ENCODE results near the gene RPS19. TPM values are rescaled to one million over a fixed set of nuclear protein-coding genes. Genes with fewer than 3 reads are reported as not detected.
"Not testable (repeated sequence)": the region's sequence is repeated elsewhere in the genome, so short reads cannot be mapped to it uniquely, and the experiment has no call there.

RPS19 gene
- total and polyA plus RNA-seq, 4 donors: 1,039 to 4,419 (median 1,839) TPM

DNA sequence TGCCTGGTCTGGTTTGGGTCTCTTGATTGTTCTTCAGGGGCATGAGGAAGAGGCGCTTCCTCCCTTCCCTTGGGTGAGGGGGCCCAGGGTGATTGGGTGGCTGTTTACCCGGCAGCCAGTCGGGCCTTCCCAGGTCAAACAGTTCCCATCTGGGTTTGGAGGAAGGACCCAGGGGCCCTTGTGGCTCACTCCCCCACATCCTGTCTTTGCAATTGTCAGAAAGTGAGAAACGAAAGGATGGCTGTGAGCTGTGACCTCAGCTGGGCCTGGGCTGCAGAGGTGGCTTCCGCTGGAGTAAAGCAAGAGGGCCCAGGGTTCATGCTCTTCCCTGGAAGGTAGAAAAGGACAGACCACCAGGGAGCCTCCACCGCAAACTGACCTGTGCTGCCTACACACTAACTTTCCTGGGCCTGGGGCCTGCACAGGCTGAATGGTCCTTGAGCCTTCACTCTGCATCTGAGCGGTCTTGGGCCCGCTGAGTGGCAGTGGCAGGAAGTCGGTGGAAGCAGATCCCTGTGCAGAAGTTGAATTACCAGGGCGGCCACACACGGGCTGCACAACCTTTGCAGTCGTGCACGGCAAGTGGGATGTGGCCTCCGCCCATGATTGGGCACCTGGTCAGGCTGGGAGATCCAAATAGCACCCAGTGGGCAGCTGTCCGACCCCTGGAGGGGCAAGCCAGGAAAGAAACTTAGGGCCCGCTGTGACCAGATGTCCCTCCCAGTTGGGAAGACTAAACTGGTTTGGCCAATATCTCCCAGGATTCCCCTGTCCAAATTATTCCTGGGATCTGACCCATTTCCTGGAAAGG, 11.7 kb downstream of the RPS19 start:
- ATAC-seq (ENCODE audit: insufficient read depth, low FRiP score): no peak
- no peaks in the 10 kb centered on the region for H3K4me1 ChIP-seq (ENCODE audit: control insufficient read depth in 5 of 5, insufficient read depth in 5 of 5, low read length in 5 of 5)
- WGBS, 2 donors: 34 to 53% methylated on average over 16 of the region's 16 CpGs
- H3K27me3 ChIP-seq (ENCODE audit: control insufficient read depth in 3 of 3, insufficient read depth in 3 of 3, low read length in 2 of 3): no peaks in the 10 kb centered on the region
- H3K27ac ChIP-seq (ENCODE audit: low read depth in 1 of 2, low read length in 1 of 2): peak overlapping the region; percentile 3 to 30
- peaks cover 7 to 33% (median 13%) of the 10 kb centered on the region in 4 donors for H3K36me3 ChIP-seq (ENCODE audit: control insufficient read depth in 4 of 4, insufficient read depth in 4 of 4, low read length in 4 of 4)
- no peaks in the 10 kb centered on the region for H3K9me3 ChIP-seq (ENCODE audit: control insufficient read depth in 4 of 4, insufficient read depth in 3 of 4, low read length in 3 of 4)
- no peak overlapping the region for H3K4me3 ChIP-seq
- TF ChIP-seq, protein P1, sequence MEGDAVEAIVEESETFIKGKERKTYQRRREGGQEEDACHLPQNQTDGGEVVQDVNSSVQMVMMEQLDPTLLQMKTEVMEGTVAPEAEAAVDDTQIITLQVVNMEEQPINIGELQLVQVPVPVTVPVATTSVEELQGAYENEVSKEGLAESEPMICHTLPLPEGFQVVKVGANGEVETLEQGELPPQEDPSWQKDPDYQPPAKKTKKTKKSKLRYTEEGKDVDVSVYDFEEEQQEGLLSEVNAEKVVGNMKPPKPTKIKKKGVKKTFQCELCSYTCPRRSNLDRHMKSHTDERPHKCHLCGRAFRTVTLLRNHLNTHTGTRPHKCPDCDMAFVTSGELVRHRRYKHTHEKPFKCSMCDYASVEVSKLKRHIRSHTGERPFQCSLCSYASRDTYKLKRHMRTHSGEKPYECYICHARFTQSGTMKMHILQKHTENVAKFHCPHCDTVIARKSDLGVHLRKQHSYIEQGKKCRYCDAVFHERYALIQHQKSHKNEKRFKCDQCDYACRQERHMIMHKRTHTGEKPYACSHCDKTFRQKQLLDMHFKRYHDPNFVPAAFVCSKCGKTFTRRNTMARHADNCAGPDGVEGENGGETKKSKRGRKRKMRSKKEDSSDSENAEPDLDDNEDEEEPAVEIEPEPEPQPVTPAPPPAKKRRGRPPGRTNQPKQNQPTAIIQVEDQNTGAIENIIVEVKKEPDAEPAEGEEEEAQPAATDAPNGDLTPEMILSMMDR (IDR thresholded peaks at IDR 0.05; ENCODE audit: control extremely low read depth, extremely low read depth): no peak
- H3K9ac ChIP-seq (ENCODE audit: insufficient read depth in 1 of 2, low read length in 2 of 2): no peak overlapping the region
- DNase-seq: peak in 1 of 3 donors; percentile 11

DNA sequence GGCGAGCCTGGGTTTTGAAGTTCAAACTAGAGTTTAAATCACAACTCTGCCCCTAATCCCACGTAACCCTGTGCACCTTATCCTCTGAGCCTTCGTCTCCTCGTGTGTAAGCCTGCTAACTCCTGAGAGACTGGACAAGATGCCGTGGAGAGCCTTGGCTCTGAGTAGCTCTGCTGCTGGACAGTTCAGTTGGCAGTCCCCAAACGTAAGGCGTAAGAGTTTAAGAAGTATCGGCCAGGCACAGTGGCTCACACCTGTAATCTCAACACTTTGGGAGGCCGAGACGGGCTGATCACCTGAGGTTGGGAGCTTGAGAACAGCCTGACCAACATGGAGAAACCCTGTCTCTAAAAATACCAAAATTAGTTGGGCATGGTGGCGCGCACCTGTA, 12.3 kb downstream of the RPS19 start:
- no peak for DNase-seq
- H3K36me3 ChIP-seq (ENCODE audit: control insufficient read depth in 4 of 4, insufficient read depth in 4 of 4, low read length in 4 of 4): peaks cover 7 to 33% (median 13%) of the 10 kb centered on the region in 4 donors
- H3K27ac ChIP-seq (ENCODE audit: low read depth in 1 of 2, low read length in 1 of 2): no peak overlapping the region
- H3K9ac ChIP-seq (ENCODE audit: insufficient read depth in 1 of 2, low read length in 2 of 2): no peak overlapping the region
- no peaks in the 10 kb centered on the region for H3K4me1 ChIP-seq (ENCODE audit: control insufficient read depth in 5 of 5, insufficient read depth in 5 of 5, low read length in 5 of 5)
- WGBS, 2 donors: 90 to 91% methylated on average over 12 of the region's 12 CpGs
- no peaks in the 10 kb centered on the region for H3K9me3 ChIP-seq (ENCODE audit: control insufficient read depth in 4 of 4, insufficient read depth in 3 of 4, low read length in 3 of 4)
- H3K27me3 ChIP-seq (ENCODE audit: control insufficient read depth in 3 of 3, insufficient read depth in 3 of 3, low read length in 2 of 3): no peaks in the 10 kb centered on the region
- H3K4me3 ChIP-seq: no peak overlapping the region
- ATAC-seq (ENCODE audit: insufficient read depth, low FRiP score): no peak
- TF ChIP-seq, protein P1 (IDR thresholded peaks at IDR 0.05; ENCODE audit: control extremely low read depth, extremely low read depth): no peak

DNA sequence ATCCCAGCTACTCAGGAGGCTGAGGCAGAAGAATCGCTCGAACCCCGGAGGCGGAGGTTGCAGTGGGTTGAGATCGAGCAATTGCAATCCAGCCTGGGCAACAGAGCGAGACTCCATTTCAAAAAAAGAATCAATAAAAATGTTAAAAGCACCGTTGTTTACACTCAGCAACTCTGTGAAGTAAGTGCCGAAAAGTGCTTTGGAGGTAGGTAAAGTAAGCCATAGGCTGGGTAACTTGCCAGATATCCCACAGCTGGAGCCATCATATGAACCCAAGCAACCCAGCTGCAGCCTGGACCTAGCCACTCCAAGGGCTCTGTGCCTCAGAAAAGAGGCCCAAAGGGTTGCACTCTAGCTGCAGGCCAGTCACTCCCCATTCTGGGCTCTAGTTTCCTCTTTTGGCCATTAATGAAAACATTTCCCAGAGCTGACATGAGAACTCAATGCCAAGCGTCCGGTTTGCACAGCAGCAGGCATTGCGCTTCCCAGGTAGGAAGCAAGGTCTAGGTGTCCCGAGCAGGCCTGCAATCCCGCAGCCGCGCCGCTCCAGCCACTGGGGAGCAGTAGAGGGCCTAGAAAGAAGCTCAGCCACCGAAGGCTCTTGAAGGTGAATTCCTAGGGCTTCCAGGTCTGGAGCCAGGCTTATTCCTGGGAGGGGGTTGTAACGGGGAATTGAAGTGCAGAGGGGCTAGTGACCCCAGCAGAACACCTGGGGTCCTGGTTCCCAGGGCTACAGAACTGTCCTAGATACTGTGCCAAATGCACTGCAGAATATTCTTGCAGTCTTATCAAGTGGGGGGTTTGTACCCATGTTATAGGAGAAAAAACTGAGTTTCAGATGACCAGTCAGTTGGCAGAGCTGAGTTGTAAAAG, 13.0 kb downstream of the RPS19 start:
- Histone ChIP-seq H3K9me3 (ENCODE audit: control insufficient read depth in 4 of 4, insufficient read depth in 3 of 4, low read length in 3 of 4) (no peaks in the 10 kb centered on the region), H3K36me3 (ENCODE audit: control insufficient read depth in 4 of 4, insufficient read depth in 4 of 4, low read length in 4 of 4) (peaks cover 4 to 33% (median 13%) of the 10 kb centered on the region in 4 donors), H3K9ac (ENCODE audit: insufficient read depth in 1 of 2, low read length in 2 of 2) (no peak overlapping the region), H3K27ac (ENCODE audit: low read depth in 1 of 2, low read length in 1 of 2) (peak overlapping the region in 1 of 2 donors; percentile 12), H3K4me3 (no peak overlapping the region), H3K27me3 (ENCODE audit: control insufficient read depth in 3 of 3, insufficient read depth in 3 of 3, low read length in 2 of 3) (peaks cover 0 to under 1% (median 0%) of the 10 kb centered on the region in 3 donors), H3K4me1 (ENCODE audit: control insufficient read depth in 5 of 5, insufficient read depth in 5 of 5, low read length in 5 of 5) (no peaks in the 10 kb centered on the region)
- TF ChIP-seq, protein P1 (IDR thresholded peaks at IDR 0.05; ENCODE audit: control extremely low read depth, extremely low read depth): peak; percentile 52
- 45 to 50% methylated on average over 18 of the region's 18 CpGs for WGBS, 2 donors
- peak; percentile 43 for ATAC-seq (ENCODE audit: insufficient read depth, low FRiP score)
- peak; percentile 58 to 76 (median 67) for DNase-seq

DNA sequence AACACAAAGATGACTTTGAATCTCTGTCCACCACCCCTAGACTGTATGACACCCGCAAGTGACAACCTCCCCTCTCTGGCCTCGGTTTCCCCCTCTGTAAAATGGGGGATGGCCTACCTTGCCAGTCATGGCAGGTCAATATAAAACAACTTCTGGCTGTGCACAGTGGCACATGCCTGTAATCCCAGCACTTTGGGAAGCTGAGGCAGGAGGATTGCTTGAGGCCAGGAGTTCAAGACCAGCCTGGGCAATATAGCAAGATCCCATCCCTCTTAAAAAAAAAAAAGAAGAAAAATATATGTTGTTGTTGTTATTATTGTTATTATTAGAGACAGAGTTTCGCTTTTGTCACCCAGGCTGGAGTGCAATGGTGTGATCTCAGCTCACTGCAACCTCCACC, 15.9 kb downstream of the RPS19 start:
- not testable (repeated sequence) for H3K4me1 ChIP-seq (ENCODE audit: control insufficient read depth in 5 of 5, insufficient read depth in 5 of 5, low read length in 5 of 5); H3K27me3 ChIP-seq (ENCODE audit: control insufficient read depth in 3 of 3, insufficient read depth in 3 of 3, low read length in 2 of 3); DNase-seq; H3K4me3 ChIP-seq; ATAC-seq (ENCODE audit: insufficient read depth, low FRiP score); H3K9me3 ChIP-seq (ENCODE audit: control insufficient read depth in 4 of 4, insufficient read depth in 3 of 4, low read length in 3 of 4); H3K9ac ChIP-seq (ENCODE audit: insufficient read depth in 1 of 2, low read length in 2 of 2); H3K36me3 ChIP-seq (ENCODE audit: control insufficient read depth in 4 of 4, insufficient read depth in 4 of 4, low read length in 4 of 4)
- peak overlapping the region in 1 of 2 donors; percentile 25 for H3K27ac ChIP-seq (ENCODE audit: low read depth in 1 of 2, low read length in 1 of 2)
- WGBS, 2 donors: 82 to 83% methylated on average over 3 of the region's 3 CpGs

Data from lung (tissue), 12 donors.